Measurements from ENCODE around the gene GDAP1L1.
A peak's percentile ranks its signal among the peaks of the same experiment; 100 is the strongest.
"Not testable (repeated sequence)": the region's sequence is repeated elsewhere in the genome, so short reads cannot be mapped to it uniquely, and the experiment has no call there.

The GDAP1L1 gene

GRCh38 chr20:44235702-44236101 lies 11.4 kb upstream of the GDAP1L1 start:
- no peak overlapping the region for H3K4me3 ChIP-seq (ENCODE audit: low read length)
- TF ChIP-seq CTCF (IDR thresholded peaks at IDR 0.05; ENCODE audit: insufficient read depth, low read depth, low read length, missing control alignments): no peak
- no peak for DNase-seq (ENCODE audit: low read depth)

GRCh38 chr20:44236840-44237239 lies 10.3 kb upstream of the GDAP1L1 start:
- DNase-seq (ENCODE audit: low read depth); H3K4me3 ChIP-seq (ENCODE audit: low read length): not testable (repeated sequence)

- no peak for DNase-seq (ENCODE audit: low read depth)
- no peak for TF ChIP-seq CTCF (IDR thresholded peaks at IDR 0.05; ENCODE audit: insufficient read depth, low read depth, low read length, missing control alignments)
- H3K4me3 ChIP-seq (ENCODE audit: low read length): no peak overlapping the region
Measured at GRCh38 chr20:44241796-44242195, 5.3 kb upstream of the GDAP1L1 start.

- no peak overlapping the region for H3K4me3 ChIP-seq (ENCODE audit: low read length)
- TF ChIP-seq CTCF (IDR thresholded peaks at IDR 0.05; ENCODE audit: insufficient read depth, low read depth, low read length, missing control alignments): no peak
- no peak for DNase-seq (ENCODE audit: low read depth)
Measured at GRCh38 chr20:44245977-44246376, 1.1 kb upstream of the GDAP1L1 start.

- H3K4me3 ChIP-seq (ENCODE audit: low read length): no peak overlapping the region
- DNase-seq (ENCODE audit: low read depth): peak; percentile 40
- TF ChIP-seq CTCF (IDR thresholded peaks at IDR 0.05; ENCODE audit: insufficient read depth, low read depth, low read length, missing control alignments): no peak
Measured at GRCh38 chr20:44247586-44248409, 690 bp downstream of the GDAP1L1 start.

GRCh38 chr20:44248410-44248759 lies 1.3 kb downstream of the GDAP1L1 start:
- DNase-seq (ENCODE audit: low read depth): no peak
- no peak for TF ChIP-seq CTCF (IDR thresholded peaks at IDR 0.05; ENCODE audit: insufficient read depth, low read depth, low read length, missing control alignments)
- no peak overlapping the region for H3K4me3 ChIP-seq (ENCODE audit: low read length)

GRCh38 chr20:44251284-44251683 lies 4.2 kb downstream of the GDAP1L1 start:
- DNase-seq (ENCODE audit: low read depth): no peak
- no peak for TF ChIP-seq CTCF (IDR thresholded peaks at IDR 0.05; ENCODE audit: insufficient read depth, low read depth, low read length, missing control alignments)
- H3K4me3 ChIP-seq (ENCODE audit: low read length): no peak overlapping the region
